GM19324 (cell line): ENCODE measurements around the gene SMCO2.

Source experiments
- ATAC-seq: cut with Tn5 transposase; IDR thresholded peaks from one replicate; pipeline ENCODE4 v1.9.1; 2021; ENCODE audit warnings: mild to moderate bottlenecking, moderate library complexity; ENCODE audit not compliant: unreplicated experiment, low FRiP score

SMCO2 gene

GRCh38 chr12:27451036-27451825 is 4.7 kb downstream of the SMCO2 start:
- no peak for ATAC-seq

GRCh38 chr12:27453421-27453820 is 6.9 kb downstream of the SMCO2 start:
- ATAC-seq, result no peak

- no peak for ATAC-seq
These were observed 9.1 kb downstream of the SMCO2 start for GRCh38 chr12:27455589-27455988.

- no peak for ATAC-seq
These were observed 10.1 kb downstream of the SMCO2 start for GRCh38 chr12:27456618-27457017.

- ATAC-seq, result no peak
These were observed 14.0 kb downstream of the SMCO2 start for GRCh38 chr12:27460471-27460978.

GRCh38 chr12:27462151-27462694 is 15.7 kb downstream of the SMCO2 start:
- ATAC-seq, result no peak

GRCh38 chr12:27462851-27463250 is 16.3 kb downstream of the SMCO2 start:
- ATAC-seq, result no peak

- ATAC-seq, result no peak
These were observed 17.1 kb downstream of the SMCO2 start for GRCh38 chr12:27463511-27464219.

GRCh38 chr12:27464220-27464554 is 17.7 kb downstream of the SMCO2 start:
- ATAC-seq, result no peak

- no peak for ATAC-seq
These were observed 21.1 kb downstream of the SMCO2 start for GRCh38 chr12:27467641-27468040.

GRCh38 chr12:27468241-27468640 is 21.7 kb downstream of the SMCO2 start:
- ATAC-seq, result no peak

- no peak for ATAC-seq
These were observed 22.7 kb downstream of the SMCO2 start for GRCh38 chr12:27469176-27469736.

- ATAC-seq, result no peak
These were observed 26.1 kb downstream of the SMCO2 start for GRCh38 chr12:27472604-27473003.

GRCh38 chr12:27474344-27474743 is 27.8 kb downstream of the SMCO2 start:
- ATAC-seq, result no peak

GRCh38 chr12:27477049-27477448 is 30.5 kb downstream of the SMCO2 start:
- no peak for ATAC-seq

- no peak for ATAC-seq
These were observed 32.4 kb downstream of the SMCO2 start for GRCh38 chr12:27478949-27479348.

- ATAC-seq, result no peak
These were observed 33.5 kb downstream of the SMCO2 start for GRCh38 chr12:27480016-27480415.

GRCh38 chr12:27486961-27487360 is 40.4 kb downstream of the SMCO2 start:
- no peak for ATAC-seq

- ATAC-seq, result no peak
These were observed 41.9 kb downstream of the SMCO2 start for GRCh38 chr12:27488479-27488878.

GRCh38 chr12:27491226-27491625 is 44.7 kb downstream of the SMCO2 start:
- ATAC-seq, result no peak

- ATAC-seq, result no peak
These were observed 46.9 kb downstream of the SMCO2 start for GRCh38 chr12:27493260-27493940.
